Right cardiac atrium (tissue), 5 donors: ENCODE results near the gene SCTR. TPM values are rescaled to one million over a fixed set of nuclear protein-coding genes. Genes with fewer than 3 reads are reported as not detected.

ENCODE experiments used
- ATAC-seq, 2 donors: fragments of 200-7000 bp; cut with Tn5 transposase; one replicate each; pipeline versions ENCODE4 v1.8.0 to v1.9.1; 2020; ENCODE audit warnings: moderate library complexity in 2 of 2, mild to moderate bottlenecking in 1 of 2
- DNase-seq, 3 donors: peaks; one replicate each; pipeline ENCODE4 v3.0.0-alpha.2; 2020
- H3K27ac ChIP-seq: one replicate; pipeline ENCODE4 v1.5.1; 2013; ENCODE audit warnings: mild to moderate bottlenecking, low read length, control low read depth, moderate library complexity
- H3K27me3 ChIP-seq: one replicate; pipeline ENCODE4 v1.6.1; 2013; ENCODE audit not compliant: control insufficient read depth, insufficient read depth
- H3K4me1 ChIP-seq: one replicate; pipeline ENCODE4 v1.6.1; 2013; ENCODE audit warnings: low read length; ENCODE audit not compliant: control insufficient read depth, insufficient read depth
- H3K4me3 ChIP-seq: one replicate; pipeline ENCODE4 v1.5.1; 2013; ENCODE audit warnings: low read length, control low read depth
- H3K9me3 ChIP-seq: one replicate; pipeline ENCODE4 v1.6.1; 2013; ENCODE audit warnings: low read length; ENCODE audit not compliant: control insufficient read depth
- WGBS: extraction: QIAGEN DNeasy Blood & Tissue Kit; methylation state at CpG from one replicate; pipeline ENCODE4 v1.1.7; 2013; 5-methylcytosine and 5-hydroxymethylcytosine counted together
- intact Hi-C, 4 donors: fragments of 100-400 bp; cut with DNase I; formaldehyde crosslinking; loops; one replicate each; pipeline versions ENCODE4 v1.11.0 to v1.14.0; 2022 to 2023
- polyA plus RNA-seq: library from polyadenylated mRNA; stranded (reverse); fragments of 200-250 nt; gene quantifications from one replicate; pipeline ENCODE4 v1.2.3, GENCODE V29; 2013
- total RNA-seq, 4 donors: library from RNA; stranded (reverse); fragmentation: NEBNext Ultra II Directional; extraction: Animal tissue kit (Norgen Biotek cat#: 25700); gene quantifications; one replicate each; pipeline ENCODE4 v1.2.1, GENCODE V29; 2021
- donor health status: healthy with polysubstance abuse.
- donor health status: DM: no; HTN: yes; CAD: no.
- donor health status: DM: no; HTN: no; CAD: no.
- donor health status: DM: no; HTN: yes; CAD: no; lungs with severe emphysema.
- donor health status: DM: yes; HTN: yes; CAD: no.

SCTR gene
- total and polyA plus RNA-seq, 5 donors = 0.38 to 0.50 (median 0.40) TPM; not detected in 2

- 77% methylated on average over 7 of the region's 7 CpGs for WGBS
- DNase-seq (peak in 1 of 3 donors; percentile 42), ATAC-seq (peak; percentile 14 to 56)
- H3K9me3 ChIP-seq = no peaks in the 10 kb centered on the region
- no peaks in the 10 kb centered on the region for H3K27me3 ChIP-seq
- peak overlapping the region; percentile 51 for H3K27ac ChIP-seq
- peaks cover 19% of the 10 kb centered on the region for H3K4me1 ChIP-seq
- no peak overlapping the region for H3K4me3 ChIP-seq
- intact Hi-C loops = no loop called here
Measured at GRCh38 chr2:119425620-119426395, 98.5 kb downstream of the SCTR start.

DNA sequence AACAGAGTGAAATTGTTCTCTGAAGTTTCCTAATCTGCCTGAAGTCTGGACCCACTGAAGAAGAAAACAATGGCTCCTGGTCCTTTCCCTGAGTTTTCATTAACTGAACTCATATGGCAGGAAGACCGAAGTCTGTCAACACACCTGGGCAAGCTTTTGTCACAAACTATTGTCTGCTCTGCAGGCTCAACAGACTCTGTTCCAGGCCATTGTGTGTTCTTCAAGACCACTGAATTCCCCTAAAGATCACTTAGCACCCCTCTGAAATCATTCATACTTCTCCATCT lies 99.2 kb downstream of the SCTR start:
- no peaks in the 10 kb centered on the region for H3K9me3 ChIP-seq
- H3K4me3 ChIP-seq = no peak overlapping the region
- intact Hi-C loops = no loop called here
- H3K27ac ChIP-seq = no peak overlapping the region
- H3K27me3 ChIP-seq = no peaks in the 10 kb centered on the region
- 91% methylated on average over 1 of the region's 1 CpG for WGBS
- ATAC-seq (no peak), DNase-seq (no peak)
- H3K4me1 ChIP-seq = peaks cover 17% of the 10 kb centered on the region

DNA sequence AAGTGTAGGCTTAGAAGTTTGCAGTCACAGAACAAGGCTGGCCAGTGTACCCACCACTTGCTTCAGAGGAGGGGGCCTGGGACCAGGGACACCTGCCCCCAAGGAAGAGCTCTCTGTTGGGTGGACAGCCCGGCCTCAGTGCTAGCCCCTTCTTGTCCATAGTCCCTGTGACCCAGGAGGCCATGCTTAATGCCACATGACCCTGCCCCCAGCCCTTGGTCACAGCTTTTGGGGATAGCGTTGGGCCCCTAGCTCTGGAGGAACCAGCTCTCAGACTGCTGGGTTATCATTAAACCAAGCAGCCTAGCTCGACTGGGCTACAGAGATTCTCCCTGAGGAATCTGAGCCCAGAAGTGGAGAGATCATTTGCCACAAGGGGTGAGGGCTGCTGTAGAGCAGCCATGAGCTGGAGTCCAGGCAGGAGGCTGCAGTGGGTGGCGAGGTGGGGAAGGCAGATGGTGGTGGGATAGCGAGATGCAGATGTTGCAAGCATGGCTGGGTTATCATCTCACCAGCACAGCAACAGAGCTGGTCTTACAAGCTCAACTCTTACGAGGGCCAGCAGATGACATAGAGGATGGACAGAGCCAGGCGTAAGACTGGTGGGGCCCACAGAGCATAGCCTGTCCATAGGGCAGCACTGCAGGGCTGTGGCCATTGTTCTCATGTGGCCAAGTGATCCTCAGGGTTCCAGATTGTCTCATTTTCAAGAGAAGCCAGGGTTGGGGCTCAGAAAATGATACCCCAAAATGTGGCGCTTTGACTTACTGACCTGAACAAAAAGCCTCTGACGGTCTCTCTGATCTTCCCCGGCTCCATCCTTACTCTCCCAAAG lies 99.8 kb downstream of the SCTR start:
- no peak for ATAC-seq
- Histone ChIP-seq H3K27me3 (no peaks in the 10 kb centered on the region), H3K4me1 (peaks cover 19% of the 10 kb centered on the region), H3K27ac (no peak overlapping the region), H3K9me3 (no peaks in the 10 kb centered on the region), H3K4me3 (no peak overlapping the region)
- DNase-seq = peak in 1 of 3 donors; percentile 16
- intact Hi-C loops = no loop called here
- WGBS = 95% methylated on average over 10 of the region's 10 CpGs

DNA sequence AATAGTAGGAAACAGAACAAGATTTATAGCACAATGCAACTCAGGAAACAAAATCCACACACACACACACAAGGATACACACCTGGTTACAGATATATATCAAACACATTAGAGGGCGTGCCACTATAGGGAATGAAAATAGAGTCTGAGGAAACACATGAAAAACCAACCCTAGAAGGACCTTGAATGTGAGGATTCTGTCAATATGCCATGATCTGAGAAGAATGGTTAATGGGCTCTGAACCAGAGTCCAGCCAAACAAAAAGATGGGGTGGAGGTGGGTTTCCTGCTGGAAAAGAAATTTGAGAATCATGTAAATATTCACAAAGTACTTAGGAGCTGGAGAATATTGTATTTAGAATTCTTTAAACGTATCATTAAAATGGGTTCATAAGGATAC lies 100.5 kb downstream of the SCTR start:
- H3K27me3 ChIP-seq = no peaks in the 10 kb centered on the region
- H3K9me3 ChIP-seq = no peaks in the 10 kb centered on the region
- ATAC-seq (no peak), DNase-seq (no peak)
- intact Hi-C loops = no loop called here
- peaks cover 19% of the 10 kb centered on the region for H3K4me1 ChIP-seq
- 82% methylated on average over 2 of the region's 2 CpGs for WGBS
- H3K27ac ChIP-seq = no peak overlapping the region
- H3K4me3 ChIP-seq = no peak overlapping the region

GRCh38 chr2:119423108-119423444 lies 101.2 kb downstream of the SCTR start:
- intact Hi-C loops = no loop called here
- Histone ChIP-seq H3K4me1 (peaks cover 19% of the 10 kb centered on the region), H3K27me3 (no peaks in the 10 kb centered on the region), H3K4me3 (no peak overlapping the region), H3K27ac (no peak overlapping the region), H3K9me3 (no peaks in the 10 kb centered on the region)
- 85% methylated on average over 2 of the region's 2 CpGs for WGBS
- ATAC-seq (no peak), DNase-seq (no peak)

- Histone ChIP-seq H3K9me3 (no peaks in the 10 kb centered on the region), H3K4me3 (no peak overlapping the region), H3K27me3 (no peaks in the 10 kb centered on the region), H3K4me1 (peaks cover 19% of the 10 kb centered on the region), H3K27ac (no peak overlapping the region)
- intact Hi-C loops = no loop called here
- WGBS = 90% methylated on average over 7 of the region's 7 CpGs
- no peak for DNase-seq
- ATAC-seq = no peak
Measured at GRCh38 chr2:119422360-119423107, 101.7 kb downstream of the SCTR start.

- H3K27me3 ChIP-seq = no peaks in the 10 kb centered on the region
- H3K9me3 ChIP-seq = no peaks in the 10 kb centered on the region
- H3K27ac ChIP-seq = no peak overlapping the region
- DNase-seq (no peak), ATAC-seq (no peak)
- intact Hi-C loops = no loop called here
- peaks cover 14% of the 10 kb centered on the region for H3K4me1 ChIP-seq
- no peak overlapping the region for H3K4me3 ChIP-seq
Measured at GRCh38 chr2:119421741-119422140, 102.5 kb downstream of the SCTR start.

DNA sequence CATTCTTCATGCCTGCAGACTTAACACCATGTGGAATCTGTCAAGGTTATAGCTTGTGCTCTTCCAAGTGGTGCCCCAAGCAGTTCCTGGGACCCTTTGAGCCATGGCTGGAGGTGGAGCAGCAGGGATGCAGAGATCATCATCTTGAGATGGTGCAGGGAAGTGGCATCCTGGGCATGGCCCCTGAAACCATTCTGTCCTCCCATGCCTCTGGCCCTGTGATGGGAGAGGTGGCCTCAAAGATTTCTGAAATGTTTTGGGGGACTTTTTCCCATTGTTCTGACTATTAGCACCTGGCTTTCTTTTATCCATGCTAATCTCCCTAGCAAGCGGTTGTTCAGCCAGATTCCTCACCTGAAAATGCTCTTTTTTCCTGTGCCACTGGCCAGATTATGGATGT lies 103.0 kb downstream of the SCTR start:
- H3K4me1 ChIP-seq = peaks cover 10% of the 10 kb centered on the region
- intact Hi-C loops = no loop called here
- H3K9me3 ChIP-seq = no peaks in the 10 kb centered on the region
- no peak overlapping the region for H3K4me3 ChIP-seq
- DNase-seq = no peak
- no peak overlapping the region for H3K27ac ChIP-seq
- no peak for ATAC-seq
- 98% methylated on average over 1 of the region's 1 CpG for WGBS
- no peaks in the 10 kb centered on the region for H3K27me3 ChIP-seq

GRCh38 chr2:119419803-119420508 lies 104.3 kb downstream of the SCTR start:
- 52% methylated on average over 1 of the region's 1 CpG for WGBS
- ATAC-seq (no peak), DNase-seq (no peak)
- Histone ChIP-seq H3K4me1 (peaks cover 4% of the 10 kb centered on the region), H3K4me3 (no peak overlapping the region), H3K27ac (no peak overlapping the region), H3K27me3 (no peaks in the 10 kb centered on the region), H3K9me3 (no peaks in the 10 kb centered on the region)
- intact Hi-C loops = no loop called here

DNA sequence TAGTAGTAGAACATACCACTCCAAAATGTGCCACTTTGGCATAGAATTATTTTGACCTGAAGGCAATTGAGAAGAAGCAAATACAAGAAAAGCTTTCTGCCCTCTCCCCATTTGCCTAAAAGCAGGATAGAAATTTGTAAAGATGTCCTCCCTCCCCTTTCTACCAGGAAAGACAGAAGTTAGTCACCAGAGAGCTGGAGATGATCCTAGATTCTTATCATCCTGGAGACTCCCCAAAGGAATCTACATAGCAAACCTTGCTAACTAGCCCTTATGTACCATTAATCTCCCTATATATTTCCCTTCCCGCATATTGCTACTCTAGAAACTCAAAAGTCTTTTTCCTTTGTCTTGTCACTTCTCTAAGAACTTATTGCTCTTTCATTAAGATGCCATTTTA lies 105.2 kb downstream of the SCTR start:
- no peak for DNase-seq
- intact Hi-C loops = no loop called here
- H3K9me3 ChIP-seq = no peaks in the 10 kb centered on the region
- ATAC-seq = no peak
- no peak overlapping the region for H3K27ac ChIP-seq
- H3K4me3 ChIP-seq = no peak overlapping the region
- H3K4me1 ChIP-seq = peaks cover 4% of the 10 kb centered on the region
- H3K27me3 ChIP-seq = no peaks in the 10 kb centered on the region
- 93% methylated on average over 1 of the region's 1 CpG for whole genome bisulfite sequencing

DNA sequence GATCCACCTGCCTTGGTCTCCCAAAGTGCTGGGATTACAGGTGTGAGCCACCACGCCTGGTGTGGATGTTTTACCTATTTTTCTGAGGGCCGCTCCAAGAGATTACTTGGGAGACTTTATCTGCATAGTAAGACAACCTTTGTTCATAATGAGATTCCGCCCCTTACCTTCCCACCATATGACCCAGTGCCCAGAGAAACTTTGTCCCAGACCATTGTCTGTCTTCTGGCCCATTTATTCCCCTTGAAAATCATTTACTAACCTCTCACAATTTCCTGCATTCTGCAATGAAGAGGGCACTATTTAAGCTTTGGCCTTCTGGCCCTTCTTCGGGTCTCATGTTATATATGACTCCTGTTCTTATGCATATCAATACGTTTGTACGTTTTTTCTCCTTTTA lies 106.4 kb downstream of the SCTR start:
- Histone ChIP-seq H3K4me3 (no peak overlapping the region), H3K9me3 (no peaks in the 10 kb centered on the region), H3K27ac (no peak overlapping the region), H3K4me1 (peaks cover 4% of the 10 kb centered on the region), H3K27me3 (no peaks in the 10 kb centered on the region)
- no peak for DNase-seq
- ATAC-seq = no peak
- intact Hi-C loops = no loop called here
- WGBS = 91% methylated on average over 6 of the region's 6 CpGs
